ENCODE results near the gene ZNF90. TPM values are rescaled to one million over a fixed set of nuclear protein-coding genes. Genes with fewer than 3 reads are reported as not detected.
"Not testable (repeated sequence)": the region's sequence is repeated elsewhere in the genome, so short reads cannot be mapped to it uniquely, and the experiment has no call there.

The ZNF90 gene
- total and polyA plus RNA-seq, 2 donors (not counting 3 experiments of a cell fraction or from before 2014, with no cell fraction given): 0.92 to 4.1 TPM

DNA sequence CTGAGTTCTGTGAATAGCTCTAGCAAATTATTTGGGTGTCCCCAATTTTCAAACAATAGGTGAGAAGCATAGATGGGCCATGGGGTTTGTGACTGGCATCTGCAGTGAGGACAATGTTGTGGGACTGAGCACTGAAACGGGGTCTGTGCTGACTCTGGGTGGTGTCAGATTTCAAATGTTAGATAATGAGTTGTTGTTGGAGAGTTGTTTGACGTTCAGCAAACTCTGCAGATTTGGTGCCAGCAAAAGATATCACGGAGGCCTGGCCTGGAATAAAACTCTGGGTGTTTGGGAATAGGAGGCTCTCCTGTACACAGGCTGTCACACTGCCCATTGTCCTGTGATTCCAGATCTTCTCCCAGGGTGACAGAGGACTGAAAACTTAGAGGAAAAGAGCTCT, 2.9 kb downstream of the ZNF90 start:
- no peaks in the 10 kb centered on the region for H3K27me3 ChIP-seq (ENCODE audit: control insufficient read depth in 2 of 2, insufficient read depth in 2 of 2, low read length in 2 of 2)
- no peak overlapping the region for H2AFZ ChIP-seq (ENCODE audit: low read depth, low read length)
- ChIA-PET POLR2A (no interaction called here), CTCF (no interaction called here)
- no peak for FAIRE-seq
- intact Hi-C loops (cut with micrococcal nuclease): no loop called here
- no peak for DNase-seq (ENCODE audit: low read depth, low spot score)
- no TSS peak for BruUV-seq (replicated peaks)
- H3K4me1 ChIP-seq (ENCODE audit: control insufficient read depth, extremely low read depth, insufficient read depth, low read length): no peaks in the 10 kb centered on the region
- no peak overlapping the region for H3K9ac ChIP-seq (replicated peaks; ENCODE audit: extremely low read depth, insufficient read depth, low read length)
- H3K36me3 ChIP-seq (ENCODE audit: control insufficient read depth in 2 of 2, extremely low read depth in 1 of 2, insufficient read depth in 2 of 2, low read length in 2 of 2): no peaks in the 10 kb centered on the region
- no peak overlapping the region for H3K27ac ChIP-seq (ENCODE audit: insufficient read depth, low read depth, low read length)
- H3K4me2 ChIP-seq (ENCODE audit: insufficient read depth, low read length): no peak overlapping the region
- H4K20me1 ChIP-seq (replicated peaks; ENCODE audit: control insufficient read depth, extremely low read depth, insufficient read depth, low read length): no peaks in the 10 kb centered on the region
- dilution Hi-C loops (cut with MboI; ENCODE audit: extremely low pct_ligation_motif_present, low sequenced_read_pairs): no loop called here
- no peak overlapping the region for H3K4me3 ChIP-seq (replicated peaks in 1 of 3; ENCODE audit: insufficient read depth in 1 of 3, low read depth in 1 of 3, low read length in 3 of 3)
- no peaks in the 10 kb centered on the region for H3K9me1 ChIP-seq (replicated peaks; ENCODE audit: control insufficient read depth, extremely low read depth, insufficient read depth, low read length)
- no peaks in the 10 kb centered on the region for H3K79me2 ChIP-seq (ENCODE audit: control insufficient read depth, insufficient read depth, low read length)
- H3K9me3 ChIP-seq (replicated peaks; ENCODE audit: control insufficient read depth, insufficient read depth, low read length): no peaks in the 10 kb centered on the region
- TF ChIP-seq MYC (IDR thresholded peaks at IDR 0.05; ENCODE audit: low read depth, low read length): no peak
- TF ChIP-seq POLR2A (IDR thresholded peaks at IDR 0.05; ENCODE audit: low read depth, low read length): no peak
- TF ChIP-seq, protein P1, sequence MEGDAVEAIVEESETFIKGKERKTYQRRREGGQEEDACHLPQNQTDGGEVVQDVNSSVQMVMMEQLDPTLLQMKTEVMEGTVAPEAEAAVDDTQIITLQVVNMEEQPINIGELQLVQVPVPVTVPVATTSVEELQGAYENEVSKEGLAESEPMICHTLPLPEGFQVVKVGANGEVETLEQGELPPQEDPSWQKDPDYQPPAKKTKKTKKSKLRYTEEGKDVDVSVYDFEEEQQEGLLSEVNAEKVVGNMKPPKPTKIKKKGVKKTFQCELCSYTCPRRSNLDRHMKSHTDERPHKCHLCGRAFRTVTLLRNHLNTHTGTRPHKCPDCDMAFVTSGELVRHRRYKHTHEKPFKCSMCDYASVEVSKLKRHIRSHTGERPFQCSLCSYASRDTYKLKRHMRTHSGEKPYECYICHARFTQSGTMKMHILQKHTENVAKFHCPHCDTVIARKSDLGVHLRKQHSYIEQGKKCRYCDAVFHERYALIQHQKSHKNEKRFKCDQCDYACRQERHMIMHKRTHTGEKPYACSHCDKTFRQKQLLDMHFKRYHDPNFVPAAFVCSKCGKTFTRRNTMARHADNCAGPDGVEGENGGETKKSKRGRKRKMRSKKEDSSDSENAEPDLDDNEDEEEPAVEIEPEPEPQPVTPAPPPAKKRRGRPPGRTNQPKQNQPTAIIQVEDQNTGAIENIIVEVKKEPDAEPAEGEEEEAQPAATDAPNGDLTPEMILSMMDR (IDR thresholded peaks at IDR 0.05; ENCODE audit: extremely low read depth in 1 of 2, insufficient read depth in 1 of 2, low read depth in 1 of 2, low read length in 2 of 2): no peak
- TF ChIP-seq POLR2AphosphoS5 (IDR thresholded peaks at IDR 0.05; ENCODE audit: insufficient read depth, low read depth, low read length): no peak
- no peak for TF ChIP-seq EZH2 (IDR thresholded peaks at IDR 0.05; ENCODE audit: borderline replicate concordance, low read depth, low read length, severe bottlenecking)
- TF ChIP-seq FOS (IDR thresholded peaks at IDR 0.05; ENCODE audit: borderline replicate concordance, insufficient read depth, low read length): no peak
- no peak for TF ChIP-seq JUN (IDR thresholded peaks at IDR 0.05; ENCODE audit: borderline replicate concordance, insufficient read depth, insufficient read length, low read depth)
- TF ChIP-seq GATA2 (IDR thresholded peaks at IDR 0.05; ENCODE audit: insufficient read depth, insufficient read length, low read depth, low read length): no peak

GRCh38 chr19:20082232-20082833, 4.5 kb downstream of the ZNF90 start:
- intact Hi-C loops (cut with micrococcal nuclease); H4K20me1 ChIP-seq (replicated peaks; ENCODE audit: control insufficient read depth, extremely low read depth, insufficient read depth, low read length); dilution Hi-C loops (cut with MboI; ENCODE audit: extremely low pct_ligation_motif_present, low sequenced_read_pairs); BruUV-seq (replicated peaks); FAIRE-seq; H3K9me1 ChIP-seq (replicated peaks; ENCODE audit: control insufficient read depth, extremely low read depth, insufficient read depth, low read length); H3K4me1 ChIP-seq (ENCODE audit: control insufficient read depth, extremely low read depth, insufficient read depth, low read length); H3K27me3 ChIP-seq (ENCODE audit: control insufficient read depth in 2 of 2, insufficient read depth in 2 of 2, low read length in 2 of 2); DNase-seq (ENCODE audit: low read depth, low spot score); H3K27ac ChIP-seq (ENCODE audit: insufficient read depth, low read depth, low read length); H3K4me3 ChIP-seq (replicated peaks in 1 of 3; ENCODE audit: insufficient read depth in 1 of 3, low read depth in 1 of 3, low read length in 3 of 3); H3K79me2 ChIP-seq (ENCODE audit: control insufficient read depth, insufficient read depth, low read length); POLR2A ChIA-PET; CTCF ChIA-PET; H3K9me3 ChIP-seq (replicated peaks; ENCODE audit: control insufficient read depth, insufficient read depth, low read length); H3K36me3 ChIP-seq (ENCODE audit: control insufficient read depth in 2 of 2, extremely low read depth in 1 of 2, insufficient read depth in 2 of 2, low read length in 2 of 2); H3K9ac ChIP-seq (replicated peaks; ENCODE audit: extremely low read depth, insufficient read depth, low read length); H2AFZ ChIP-seq (ENCODE audit: low read depth, low read length); H3K4me2 ChIP-seq (ENCODE audit: insufficient read depth, low read length): not testable (repeated sequence)

DNA sequence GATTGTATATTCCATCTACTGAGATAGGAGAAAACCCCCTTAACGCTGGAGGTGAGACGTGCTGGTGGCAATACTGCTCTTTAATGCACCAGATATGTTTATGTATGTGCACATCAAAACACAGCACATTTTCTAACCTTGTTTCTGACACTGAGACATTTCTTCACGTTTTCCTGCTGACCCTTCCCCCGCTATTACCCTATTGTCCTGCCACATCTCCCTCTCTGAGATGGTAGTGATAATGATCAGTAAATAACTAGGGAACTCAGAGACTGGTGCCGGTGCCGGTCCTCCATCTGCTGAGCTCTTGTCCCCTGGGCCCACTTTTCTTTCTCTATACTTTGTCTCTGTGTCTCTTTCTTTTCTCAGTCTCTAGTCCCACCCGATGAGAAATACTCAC, 5.1 kb downstream of the ZNF90 start:
- CTCF ChIA-PET; H4K20me1 ChIP-seq (replicated peaks; ENCODE audit: control insufficient read depth, extremely low read depth, insufficient read depth, low read length); DNase-seq (ENCODE audit: low read depth, low spot score); H3K27ac ChIP-seq (ENCODE audit: insufficient read depth, low read depth, low read length); H3K4me1 ChIP-seq (ENCODE audit: control insufficient read depth, extremely low read depth, insufficient read depth, low read length); H3K9me3 ChIP-seq (replicated peaks; ENCODE audit: control insufficient read depth, insufficient read depth, low read length); H3K36me3 ChIP-seq (ENCODE audit: control insufficient read depth in 2 of 2, extremely low read depth in 1 of 2, insufficient read depth in 2 of 2, low read length in 2 of 2); H2AFZ ChIP-seq (ENCODE audit: low read depth, low read length); BruUV-seq (replicated peaks); intact Hi-C loops (cut with micrococcal nuclease); H3K9ac ChIP-seq (replicated peaks; ENCODE audit: extremely low read depth, insufficient read depth, low read length); POLR2A ChIA-PET; H3K9me1 ChIP-seq (replicated peaks; ENCODE audit: control insufficient read depth, extremely low read depth, insufficient read depth, low read length); H3K79me2 ChIP-seq (ENCODE audit: control insufficient read depth, insufficient read depth, low read length); dilution Hi-C loops (cut with MboI; ENCODE audit: extremely low pct_ligation_motif_present, low sequenced_read_pairs); H3K4me2 ChIP-seq (ENCODE audit: insufficient read depth, low read length); FAIRE-seq; H3K4me3 ChIP-seq (replicated peaks in 1 of 3; ENCODE audit: insufficient read depth in 1 of 3, low read depth in 1 of 3, low read length in 3 of 3); H3K27me3 ChIP-seq (ENCODE audit: control insufficient read depth in 2 of 2, insufficient read depth in 2 of 2, low read length in 2 of 2): not testable (repeated sequence)
